ENCODE data around the gene TINAGL1.
"Not testable (repeated sequence)": the region's sequence is repeated elsewhere in the genome, so short reads cannot be mapped to it uniquely, and the experiment has no call there.

- not testable (repeated sequence) for TF ChIP-seq POLR2A, TAF1, SPI1 (IDR thresholded peaks at IDR 0.05; ENCODE audit: low read depth, low read length)
Measured at GRCh38 chr1:31587328-31587699, 11.0 kb downstream of the TINAGL1 start.
